HG03103 (cell line): Measurements from ENCODE around the gene KCNC4.

ENCODE experiments used
- ATAC-seq: cut with Tn5 transposase; IDR thresholded peaks from one replicate; pipeline ENCODE4 v1.9.1; 2021; ENCODE audit warnings: low read depth; ENCODE audit not compliant: unreplicated experiment

KCNC4 gene

DNA sequence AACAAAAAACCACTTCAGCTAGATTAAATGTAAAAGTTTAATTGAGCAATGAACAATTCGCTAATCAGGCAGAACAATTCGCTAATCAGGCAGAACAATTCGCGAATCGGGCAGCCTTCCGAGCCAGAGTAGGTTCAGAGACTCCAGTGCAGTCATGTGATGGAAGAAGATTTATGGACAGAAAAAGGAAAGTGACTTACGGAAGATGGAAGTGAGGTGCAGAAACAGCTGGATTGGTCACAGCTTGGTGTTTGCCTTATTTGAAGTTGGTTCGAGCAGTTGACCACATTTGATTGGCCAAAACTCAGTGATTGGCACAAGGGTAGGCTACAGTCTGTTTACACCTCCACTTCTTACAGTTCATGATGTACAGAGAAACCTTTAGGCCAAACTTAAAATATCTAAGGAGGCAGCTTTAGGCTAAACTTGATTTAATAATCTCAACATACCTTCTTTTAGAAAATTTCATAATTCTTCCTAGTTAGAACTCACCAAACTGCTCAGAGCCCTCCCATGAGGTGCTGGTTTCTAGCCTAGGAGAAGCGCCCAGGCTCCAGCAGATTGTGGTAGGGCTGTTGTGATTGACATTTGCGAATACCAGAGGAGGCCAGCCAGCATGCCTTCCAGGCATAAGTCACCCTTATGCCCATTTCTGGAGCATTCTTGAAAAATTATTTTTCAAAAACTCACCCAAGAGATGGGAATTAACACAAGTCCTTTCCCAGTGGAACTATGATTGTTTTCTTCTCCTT lies 22.8 kb upstream of the KCNC4 start:
- ATAC-seq: no peak

- no peak for ATAC-seq
These were observed 22.0 kb upstream of the KCNC4 start for GRCh38 chr1:110188035-110188618.

DNA sequence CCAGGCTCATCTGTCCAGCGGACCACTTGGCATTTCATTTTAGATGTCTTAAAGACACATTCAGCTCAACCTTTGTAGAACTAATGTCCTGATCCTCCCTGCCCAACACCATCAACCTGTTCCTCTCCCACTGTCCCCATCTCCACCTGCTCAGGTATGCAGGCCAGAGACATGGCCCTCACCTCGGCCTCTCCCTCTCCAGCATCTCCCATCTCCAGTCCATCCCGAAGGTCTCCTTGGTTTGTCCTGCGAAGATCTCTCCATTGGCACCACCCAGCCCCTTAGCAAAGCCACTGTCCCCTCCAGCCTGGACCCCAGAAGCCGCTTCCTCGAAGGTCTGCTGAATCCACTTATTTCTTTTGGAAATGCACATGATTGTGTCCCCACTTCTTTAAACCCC lies 20.9 kb upstream of the KCNC4 start:
- no peak for ATAC-seq

DNA sequence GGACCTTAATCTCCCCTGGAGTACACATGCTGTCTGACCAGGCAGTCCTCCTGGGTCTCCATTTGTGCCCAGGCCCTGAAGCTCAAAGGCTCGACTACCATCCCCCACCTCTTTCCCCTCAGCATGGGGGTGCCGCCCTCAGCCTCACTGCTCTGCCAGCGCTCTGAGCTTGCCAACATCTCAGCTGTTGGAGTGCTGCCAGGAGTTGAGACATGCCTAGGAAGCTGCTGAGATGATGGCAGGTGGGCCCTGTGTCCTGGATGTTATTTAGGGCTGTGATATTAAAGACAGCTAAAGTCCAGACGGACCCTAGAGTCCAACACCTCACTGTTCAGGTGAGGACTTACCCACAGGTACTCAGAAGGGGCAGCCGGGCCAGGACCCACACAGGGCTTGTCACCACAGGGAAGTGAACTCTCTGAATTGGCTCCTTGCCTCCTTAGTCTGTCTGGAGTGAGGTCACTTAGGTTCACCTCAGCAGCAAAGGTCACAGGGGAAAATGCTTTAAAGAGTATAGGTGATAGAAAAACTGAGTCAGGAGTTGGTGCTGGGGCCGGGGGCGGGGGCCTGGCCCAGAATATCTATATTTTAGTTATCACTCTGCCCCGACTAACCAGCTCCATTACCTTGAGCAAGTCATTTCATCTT lies 19.7 kb upstream of the KCNC4 start:
- no peak for ATAC-seq

GRCh38 chr1:110192541-110192940 lies 17.6 kb upstream of the KCNC4 start:
- no peak for ATAC-seq

DNA sequence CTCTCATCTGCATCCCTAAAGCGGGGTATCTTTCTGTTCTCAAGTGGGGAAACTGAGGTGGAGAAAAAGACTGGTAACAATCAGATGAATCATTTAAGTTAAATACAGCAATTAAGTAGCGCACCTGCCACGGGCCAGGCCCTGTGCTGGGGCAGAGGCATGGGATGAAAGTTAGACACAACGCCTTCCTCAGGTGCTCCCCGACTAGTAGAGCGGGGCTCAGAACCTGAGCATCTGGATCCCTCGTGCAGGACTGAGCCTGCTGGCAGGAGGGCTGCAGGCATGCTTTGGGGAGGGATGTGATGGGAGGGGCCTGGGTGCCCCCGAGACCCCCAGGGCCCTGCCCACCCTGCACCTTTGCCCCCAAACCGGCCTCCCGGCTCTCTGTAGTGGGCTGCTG lies 14.9 kb upstream of the KCNC4 start:
- no peak for ATAC-seq

DNA sequence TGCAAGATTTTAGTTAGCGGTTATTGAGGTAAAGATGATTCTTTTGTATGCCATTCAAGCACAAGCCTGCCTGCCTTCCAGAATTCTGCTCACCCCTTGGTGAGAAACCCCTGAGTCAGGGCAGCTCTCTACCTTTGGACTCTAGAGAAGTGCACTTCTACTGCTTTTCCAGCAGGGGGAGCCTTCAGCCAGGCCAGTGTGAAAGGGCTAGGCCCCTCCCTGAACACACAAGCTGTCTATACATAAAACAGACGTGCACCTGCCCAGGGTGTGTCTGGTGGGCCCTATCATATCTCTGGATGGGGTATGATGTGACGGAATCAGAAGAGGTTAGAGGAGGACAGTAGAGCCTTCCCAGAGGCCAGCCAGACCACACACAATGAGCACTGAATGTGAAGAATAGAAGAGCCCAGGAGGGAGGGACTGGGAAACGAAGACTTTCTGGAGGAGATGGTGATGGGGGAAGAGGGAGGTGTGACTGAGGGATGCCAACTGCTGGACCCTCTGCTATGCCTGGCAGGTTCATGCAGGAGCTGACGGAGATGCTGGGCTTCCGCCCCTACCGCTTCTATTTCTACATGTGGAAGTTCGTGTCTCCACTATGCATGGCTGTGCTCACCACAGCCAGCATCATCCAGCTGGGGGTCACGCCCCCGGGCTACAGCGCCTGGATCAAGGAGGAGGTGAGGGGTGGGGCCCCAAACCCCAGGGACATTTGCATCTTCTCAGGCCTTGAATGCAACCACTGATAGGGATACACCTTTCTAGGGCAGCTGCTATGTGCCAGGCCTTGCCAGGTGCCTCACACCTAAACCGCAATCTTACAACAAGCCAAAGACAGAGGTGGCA lies 13.0 kb upstream of the KCNC4 start:
- no peak for ATAC-seq

DNA sequence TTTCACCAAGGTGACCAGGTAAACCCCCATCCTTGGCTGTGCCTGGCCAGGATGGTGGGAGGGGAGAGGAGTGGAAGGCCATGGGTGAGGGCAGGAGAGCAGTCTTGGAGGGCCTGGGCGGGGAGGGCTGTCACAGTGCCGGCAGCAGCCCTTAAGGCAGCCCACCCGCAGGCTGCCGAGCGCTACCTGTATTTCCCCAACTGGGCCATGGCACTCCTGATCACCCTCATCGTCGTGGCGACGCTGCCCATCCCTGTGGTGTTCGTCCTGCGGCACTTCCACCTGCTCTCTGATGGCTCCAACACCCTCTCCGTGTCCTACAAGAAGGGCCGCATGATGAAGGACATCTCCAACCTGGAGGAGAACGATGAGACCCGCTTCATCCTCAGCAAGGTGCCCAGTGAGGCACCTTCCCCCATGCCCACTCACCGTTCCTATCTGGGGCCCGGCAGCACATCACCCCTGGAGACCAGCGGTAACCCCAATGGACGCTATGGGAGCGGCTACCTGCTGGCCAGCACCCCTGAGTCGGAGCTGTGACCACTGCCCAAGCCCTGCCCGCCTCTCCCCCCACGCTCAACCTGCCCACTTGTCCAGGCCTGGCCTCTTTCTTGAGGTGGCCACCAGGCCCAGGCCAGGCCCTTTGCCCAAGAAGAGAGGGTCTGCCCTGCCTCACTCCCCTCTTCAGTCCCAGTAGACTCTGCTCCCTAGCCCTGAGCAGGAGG lies 12.0 kb upstream of the KCNC4 start:
- no peak for ATAC-seq

- no peak for ATAC-seq
These were observed 11.4 kb upstream of the KCNC4 start for GRCh38 chr1:110198746-110199145.

DNA sequence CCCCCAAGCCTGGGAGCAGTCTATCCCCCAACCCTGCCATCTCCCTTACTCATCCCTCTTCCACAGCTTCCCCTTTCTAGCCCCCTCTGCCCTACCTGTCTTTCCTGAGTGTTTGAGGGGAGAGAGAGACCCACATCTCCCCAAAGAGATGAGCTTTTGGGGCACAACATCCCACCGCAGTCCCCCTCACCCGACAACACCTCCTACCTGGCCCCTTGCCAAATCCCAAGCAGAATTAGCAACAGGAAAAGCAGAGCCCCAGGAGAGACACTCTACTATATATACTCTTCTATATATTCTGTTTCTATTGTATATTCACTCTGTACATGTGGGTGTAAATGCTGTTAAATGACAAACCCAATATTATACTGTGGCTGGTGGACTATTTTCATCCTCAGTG lies 9.9 kb upstream of the KCNC4 start:
- no peak for ATAC-seq

DNA sequence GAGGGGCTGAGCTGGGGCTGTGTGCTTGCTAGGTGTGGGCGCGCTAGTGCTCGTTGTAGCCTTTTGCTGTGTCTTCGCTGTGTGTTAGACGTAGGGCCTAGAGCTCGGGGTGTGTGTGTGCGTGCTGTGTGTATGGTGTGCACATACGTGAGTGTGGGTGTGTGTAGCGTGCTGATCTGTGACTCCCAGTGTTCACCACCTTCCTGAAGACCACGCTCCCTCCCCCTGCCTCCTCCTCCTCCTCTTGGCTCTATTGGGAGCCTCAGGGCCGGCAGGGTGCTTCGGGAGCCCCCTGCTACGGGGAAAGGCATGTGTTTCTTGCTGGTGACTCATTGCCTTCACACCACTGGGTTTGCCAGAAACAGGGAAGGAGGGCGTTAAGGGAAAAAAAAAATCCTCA lies 9.4 kb upstream of the KCNC4 start:
- ATAC-seq: no peak

DNA sequence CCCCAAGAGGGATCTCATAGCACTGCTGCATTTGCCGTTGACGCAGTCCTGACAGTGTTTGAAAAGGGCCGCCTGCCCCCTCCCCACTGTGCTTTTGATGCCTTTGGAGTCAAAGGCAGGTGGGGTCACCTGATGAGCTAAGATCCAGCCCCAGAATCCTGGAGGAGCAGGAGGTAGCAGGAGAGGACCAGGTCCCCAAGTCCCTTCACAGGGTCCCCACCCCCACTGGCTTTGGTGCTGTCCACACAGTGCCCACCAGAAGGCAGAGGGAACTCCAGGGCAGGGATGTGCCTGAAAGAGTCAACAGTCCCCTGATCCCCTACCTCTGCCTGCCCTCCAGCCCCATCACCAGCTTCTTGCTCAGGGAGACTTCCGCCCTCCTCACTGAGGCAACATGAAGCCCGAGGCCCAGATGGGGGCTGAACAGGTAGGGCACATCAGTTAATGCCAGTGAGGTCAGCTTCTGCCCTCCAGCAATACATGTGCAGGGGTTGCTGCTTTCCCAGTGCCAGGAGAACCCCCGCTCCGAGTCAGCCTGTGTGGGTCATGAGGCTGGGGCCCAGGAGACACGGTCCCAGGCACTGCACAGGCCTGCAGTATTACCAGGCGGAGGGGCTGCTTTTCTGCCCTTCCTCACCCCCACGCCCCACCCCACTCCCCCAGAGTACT lies 8.8 kb upstream of the KCNC4 start:
- ATAC-seq: no peak

- ATAC-seq: no peak
These were observed 7.0 kb upstream of the KCNC4 start for GRCh38 chr1:110203021-110203661.

DNA sequence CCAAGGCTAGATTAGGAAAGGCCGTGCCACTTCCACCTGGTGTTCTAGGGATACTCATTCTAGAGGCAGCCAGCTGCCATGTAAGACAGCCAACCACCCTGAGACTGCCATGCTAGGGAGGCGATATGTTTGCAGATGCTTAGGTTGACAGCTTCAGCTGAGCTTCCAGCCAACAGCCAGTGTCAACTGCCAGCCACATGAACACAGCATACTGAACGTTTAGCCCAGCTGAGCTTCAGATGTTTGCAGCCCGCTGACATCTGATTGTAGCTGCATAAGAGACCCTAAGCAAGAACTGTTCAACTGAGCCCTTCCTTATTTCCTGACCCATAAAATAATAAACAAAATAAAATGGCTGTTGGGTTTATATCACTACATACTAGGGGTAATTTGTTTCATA lies 5.0 kb upstream of the KCNC4 start:
- no peak for ATAC-seq

DNA sequence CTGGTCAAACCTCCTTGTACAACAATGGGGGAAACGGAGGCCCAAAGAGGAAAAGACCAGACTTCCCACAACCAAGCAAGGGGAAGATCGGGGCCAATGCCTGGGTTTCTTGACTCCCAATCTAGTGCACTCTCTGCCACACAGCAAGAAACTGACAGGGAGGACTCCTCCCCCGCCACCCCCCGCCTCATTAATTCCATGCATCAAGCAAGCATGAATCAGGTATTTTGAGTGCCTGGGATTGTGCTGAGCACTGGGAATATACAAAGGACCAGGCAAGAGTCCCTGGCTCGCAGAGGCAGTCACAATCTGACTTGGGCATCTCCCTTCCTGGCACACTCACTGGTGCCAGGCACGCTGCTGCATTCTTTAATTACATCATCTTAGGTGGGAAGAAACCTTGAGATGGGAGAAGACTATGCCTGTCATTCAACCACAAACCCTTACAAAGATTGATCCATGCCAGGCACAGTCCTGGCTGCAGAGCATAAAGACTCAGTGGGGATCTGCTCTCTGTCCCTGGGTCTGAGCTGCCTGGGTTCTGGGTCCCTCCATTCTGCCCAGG lies 4.4 kb upstream of the KCNC4 start:
- no peak for ATAC-seq

GRCh38 chr1:110206261-110206920 lies 3.7 kb upstream of the KCNC4 start:
- ATAC-seq: no peak

DNA sequence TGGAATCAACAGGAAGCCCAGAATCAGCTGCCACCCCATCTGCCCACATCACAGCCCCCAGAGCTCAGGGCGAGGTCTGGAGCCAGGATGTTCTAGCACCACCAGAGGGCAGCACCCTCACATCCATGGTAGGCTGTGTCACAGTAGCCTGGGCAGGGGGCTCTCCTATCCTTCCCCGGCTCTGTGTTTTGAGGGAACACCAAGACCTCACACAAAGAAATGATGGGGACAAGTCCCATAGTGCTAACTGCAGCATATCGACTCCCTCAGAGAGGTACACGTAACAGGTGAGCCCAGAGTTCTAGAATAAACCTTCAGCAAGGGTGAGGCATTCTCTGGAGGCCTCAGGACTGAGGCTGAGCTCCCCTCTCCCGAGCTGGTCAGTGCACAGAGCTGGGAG lies 2.3 kb upstream of the KCNC4 start:
- ATAC-seq: no peak

DNA sequence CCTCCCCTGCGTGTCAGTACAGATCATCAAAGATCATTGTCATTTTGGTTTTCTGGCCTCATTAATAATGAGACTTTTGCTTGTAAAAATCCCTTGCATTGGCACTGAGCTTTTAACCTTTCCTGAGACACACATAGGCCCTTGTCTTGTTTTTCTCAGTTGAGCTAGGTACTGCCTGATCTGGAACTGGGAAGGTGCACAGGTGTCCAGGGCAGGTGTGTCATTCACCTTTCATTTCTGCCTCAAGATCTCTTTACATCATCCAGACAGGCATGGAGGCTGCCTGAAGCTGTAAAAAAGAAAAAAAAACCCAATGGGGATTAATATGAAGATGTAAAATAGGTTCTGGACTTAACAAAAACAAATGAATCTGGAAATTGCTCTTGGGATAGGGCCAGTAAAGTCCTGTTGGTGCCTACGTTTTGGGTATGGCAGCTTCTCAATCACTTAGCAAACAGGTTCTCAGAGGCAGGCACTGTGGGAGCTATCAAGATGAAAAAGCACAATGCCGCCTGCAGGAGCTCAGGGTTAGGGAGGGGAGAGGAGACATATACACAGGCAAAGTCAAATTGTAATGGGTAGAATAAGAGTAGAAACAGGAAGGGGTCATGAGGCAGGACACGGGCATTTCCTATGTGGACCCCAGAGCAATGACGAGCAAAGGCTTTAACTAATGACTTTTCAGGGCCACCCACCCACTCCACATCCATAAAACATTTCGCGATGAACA lies 1.0 kb upstream of the KCNC4 start:
- ATAC-seq: no peak
